Astrocyte of the cerebellum (primary cell): Measurements from ENCODE around the gene CTAGE4.
"Not testable (repeated sequence)": the region's sequence is repeated elsewhere in the genome, so short reads cannot be mapped to it uniquely, and the experiment has no call there.

ENCODE experiments used
- DNase-seq: peaks from one replicate; pipeline ENCODE4 v3.0.0-alpha.2; 2011; ENCODE audit warnings: low read depth
- H3K4me3 ChIP-seq: 2 replicates; pipeline ENCODE4 v1.5.1; 2011; ENCODE audit warnings: mild to moderate bottlenecking, low read depth, low read length, moderate library complexity
- in situ Hi-C: cut with HindIII; loops from 2 replicates; pipeline ENCODE4 v1.10.0; 2017; ENCODE audit warnings: low sequenced_read_pairs

Gene CTAGE4

GRCh38 chr7:144205306-144205705 lies 22.0 kb downstream of the CTAGE4 start:
- in situ Hi-C loops, H3K4me3 ChIP-seq, DNase-seq: not testable (repeated sequence)

GRCh38 chr7:144217200-144217599 lies 33.9 kb downstream of the CTAGE4 start:
- in situ Hi-C loops, DNase-seq: not testable (repeated sequence)

GRCh38 chr7:144218581-144218980 lies 35.3 kb downstream of the CTAGE4 start:
- DNase-seq, H3K4me3 ChIP-seq, in situ Hi-C loops: not testable (repeated sequence)

More at GRCh38 chr7:144217200-144217599, 33.9 kb downstream of the CTAGE4 start:
- not testable (repeated sequence) for H3K4me3 ChIP-seq

- H3K4me3 ChIP-seq, in situ Hi-C loops, DNase-seq: not testable (repeated sequence)
Observed at GRCh38 chr7:144219149-144219548, 35.9 kb downstream of the CTAGE4 start.

GRCh38 chr7:144220531-144220930 lies 37.3 kb downstream of the CTAGE4 start:
- DNase-seq, in situ Hi-C loops, H3K4me3 ChIP-seq: not testable (repeated sequence)

- DNase-seq, in situ Hi-C loops, H3K4me3 ChIP-seq: not testable (repeated sequence)
Observed at GRCh38 chr7:144223675-144224074, 40.4 kb downstream of the CTAGE4 start.

DNA sequence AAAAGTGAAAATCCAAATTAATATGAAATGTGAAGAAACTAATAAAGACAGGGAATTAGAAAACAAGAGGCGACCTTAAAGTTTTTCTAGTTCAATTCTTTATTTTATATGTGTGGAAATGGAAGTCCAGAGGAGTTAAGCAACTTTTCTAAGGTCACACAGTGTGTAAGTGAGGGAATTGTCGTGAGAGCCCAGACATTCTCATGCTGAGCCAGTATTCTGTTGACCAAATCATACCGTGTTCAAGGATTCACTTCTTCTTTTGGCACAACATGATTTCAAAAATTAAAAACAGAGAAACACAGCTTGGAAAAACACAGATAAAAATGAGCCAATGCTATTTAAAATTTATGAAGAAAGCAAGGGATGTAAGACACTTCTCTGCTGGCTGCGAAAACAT lies 43.6 kb downstream of the CTAGE4 start:
- DNase-seq, H3K4me3 ChIP-seq, in situ Hi-C loops: not testable (repeated sequence)

DNA sequence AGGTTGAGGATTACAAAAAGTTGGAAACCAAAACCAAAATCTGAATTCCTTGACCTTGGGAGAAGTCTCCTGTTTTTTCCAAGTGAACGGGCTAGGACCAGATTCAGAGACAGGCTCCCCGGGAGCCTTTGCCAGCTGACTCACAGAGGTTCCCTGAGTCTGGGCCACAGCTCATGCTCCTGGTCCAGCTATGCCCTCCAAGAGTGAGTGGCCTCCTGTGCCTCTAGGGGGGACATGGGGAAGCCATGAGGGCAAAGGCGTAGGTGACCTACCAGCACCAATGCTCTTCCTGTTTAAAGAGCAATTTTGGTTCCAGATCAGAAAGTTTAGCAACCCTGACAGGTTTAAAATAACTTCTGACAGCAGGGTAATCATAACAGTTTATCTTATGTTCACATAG lies 45.5 kb downstream of the CTAGE4 start:
- in situ Hi-C loops, DNase-seq, H3K4me3 ChIP-seq: not testable (repeated sequence)

DNA sequence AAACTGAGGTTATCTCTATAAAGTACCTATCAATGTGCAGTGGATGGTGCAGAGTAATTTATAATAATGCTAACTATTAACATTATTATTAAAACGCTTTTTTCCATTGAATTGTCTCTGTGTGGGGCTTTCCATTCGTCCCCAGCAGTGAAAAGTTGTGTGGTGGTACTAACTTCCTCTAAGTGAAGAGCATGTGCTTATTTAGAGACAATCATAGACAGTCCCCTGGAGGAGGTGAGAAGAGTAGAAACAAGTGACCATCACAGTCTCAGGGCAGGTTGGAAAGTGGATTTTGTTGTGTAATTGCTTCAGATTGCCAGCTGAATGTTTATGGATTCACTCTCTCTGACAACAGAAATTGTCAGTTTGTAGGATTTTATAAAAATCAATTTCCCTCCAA lies 47.8 kb downstream of the CTAGE4 start:
- in situ Hi-C loops, DNase-seq, H3K4me3 ChIP-seq: not testable (repeated sequence)

DNA sequence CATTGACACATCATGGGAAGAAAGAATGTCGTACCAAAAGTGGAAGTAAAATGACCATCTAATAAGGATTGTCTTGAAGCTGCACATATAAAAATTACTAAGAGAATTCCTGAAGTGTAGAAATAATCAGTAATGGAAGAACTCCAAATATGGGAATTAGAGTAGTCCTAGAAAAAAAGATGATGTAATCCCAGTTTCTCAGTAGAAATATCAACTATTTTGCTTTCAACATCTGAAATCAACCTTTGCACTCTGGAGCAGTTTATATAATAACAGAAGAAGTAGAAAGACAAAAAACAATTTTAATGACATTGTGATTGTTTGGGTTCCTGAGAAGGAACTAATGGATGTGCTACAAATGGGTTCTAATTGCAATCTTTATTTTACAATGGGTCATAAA lies 49.8 kb downstream of the CTAGE4 start:
- H3K4me3 ChIP-seq, DNase-seq, in situ Hi-C loops: not testable (repeated sequence)
